GM18502 (cell line): Measurements from ENCODE around the gene SH3RF3.

Source experiments
- ATAC-seq: cut with Tn5 transposase; IDR thresholded peaks from one replicate; pipeline ENCODE4 v1.9.1; 2021; ENCODE audit warnings: mild to moderate bottlenecking; ENCODE audit not compliant: unreplicated experiment, poor library complexity

Gene SH3RF3

GRCh38 chr2:109380502-109381326, 251.7 kb downstream of the SH3RF3 start:
- ATAC-seq, result no peak

- no peak for ATAC-seq
Measured at GRCh38 chr2:109381327-109381820, 252.4 kb downstream of the SH3RF3 start.

- ATAC-seq, result no peak
Measured at GRCh38 chr2:109382226-109382895, 253.4 kb downstream of the SH3RF3 start.

- no peak for ATAC-seq
Measured at GRCh38 chr2:109382951-109383350, 253.9 kb downstream of the SH3RF3 start.

GRCh38 chr2:109383505-109384307, 254.7 kb downstream of the SH3RF3 start:
- no peak for ATAC-seq

- no peak for ATAC-seq
Measured at GRCh38 chr2:109384308-109385271, 255.6 kb downstream of the SH3RF3 start.

GRCh38 chr2:109385506-109385905, 256.5 kb downstream of the SH3RF3 start:
- no peak for ATAC-seq

- ATAC-seq, result no peak
Measured at GRCh38 chr2:109386004-109386695, 257.1 kb downstream of the SH3RF3 start.

GRCh38 chr2:109387221-109387735, 258.3 kb downstream of the SH3RF3 start:
- ATAC-seq, result no peak

- no peak for ATAC-seq
Measured at GRCh38 chr2:109387778-109388469, 258.9 kb downstream of the SH3RF3 start.

- no peak for ATAC-seq
Measured at GRCh38 chr2:109391243-109391642, 262.2 kb downstream of the SH3RF3 start.

GRCh38 chr2:109392140-109392539, 263.1 kb downstream of the SH3RF3 start:
- ATAC-seq, result no peak

GRCh38 chr2:109392816-109393661, 264.0 kb downstream of the SH3RF3 start:
- ATAC-seq, result no peak

GRCh38 chr2:109393662-109393972, 264.6 kb downstream of the SH3RF3 start:
- ATAC-seq, result no peak

GRCh38 chr2:109395494-109396201, 266.6 kb downstream of the SH3RF3 start:
- no peak for ATAC-seq

- ATAC-seq, result no peak
Measured at GRCh38 chr2:109396202-109397180, 267.5 kb downstream of the SH3RF3 start.
